ENCODE results near the gene GABBR2.

DNA sequence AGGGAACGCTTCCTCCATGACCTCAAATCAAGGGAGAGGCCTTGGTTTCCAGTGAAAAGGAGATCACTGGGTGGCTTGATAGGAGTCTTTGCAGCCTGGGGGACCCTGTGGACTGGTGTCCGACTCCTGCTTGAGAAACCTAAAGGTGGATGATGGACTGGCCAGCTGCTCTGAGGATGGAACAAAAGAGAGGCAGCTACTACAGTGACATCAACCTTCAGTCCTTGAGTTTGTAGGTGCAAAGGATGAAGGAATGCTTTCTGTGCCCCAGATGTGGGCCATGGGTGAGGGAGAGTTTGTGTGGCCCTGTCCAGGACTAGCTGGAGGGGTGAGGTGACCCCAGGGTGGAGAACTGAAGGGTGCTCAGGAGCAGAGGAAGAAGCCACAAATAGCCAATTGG is 338.8 kb downstream of the GABBR2 start:
- TF ChIP-seq POLR2AphosphoS5 (IDR thresholded peaks at IDR 0.05) (no peak), POLR2A (IDR thresholded peaks at IDR 0.05; ENCODE audit: low read depth) (no peak), EP300 (IDR thresholded peaks at IDR 0.05) (no peak)
- TF ChIP-seq, protein P1, sequence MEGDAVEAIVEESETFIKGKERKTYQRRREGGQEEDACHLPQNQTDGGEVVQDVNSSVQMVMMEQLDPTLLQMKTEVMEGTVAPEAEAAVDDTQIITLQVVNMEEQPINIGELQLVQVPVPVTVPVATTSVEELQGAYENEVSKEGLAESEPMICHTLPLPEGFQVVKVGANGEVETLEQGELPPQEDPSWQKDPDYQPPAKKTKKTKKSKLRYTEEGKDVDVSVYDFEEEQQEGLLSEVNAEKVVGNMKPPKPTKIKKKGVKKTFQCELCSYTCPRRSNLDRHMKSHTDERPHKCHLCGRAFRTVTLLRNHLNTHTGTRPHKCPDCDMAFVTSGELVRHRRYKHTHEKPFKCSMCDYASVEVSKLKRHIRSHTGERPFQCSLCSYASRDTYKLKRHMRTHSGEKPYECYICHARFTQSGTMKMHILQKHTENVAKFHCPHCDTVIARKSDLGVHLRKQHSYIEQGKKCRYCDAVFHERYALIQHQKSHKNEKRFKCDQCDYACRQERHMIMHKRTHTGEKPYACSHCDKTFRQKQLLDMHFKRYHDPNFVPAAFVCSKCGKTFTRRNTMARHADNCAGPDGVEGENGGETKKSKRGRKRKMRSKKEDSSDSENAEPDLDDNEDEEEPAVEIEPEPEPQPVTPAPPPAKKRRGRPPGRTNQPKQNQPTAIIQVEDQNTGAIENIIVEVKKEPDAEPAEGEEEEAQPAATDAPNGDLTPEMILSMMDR (IDR thresholded peaks at IDR 0.05): no peak
